ENCODE results near the gene PTPRN2.

- no peak for TF ChIP-seq CTCF (IDR thresholded peaks at IDR 0.05)
- TF ChIP-seq EP300 (IDR thresholded peaks at IDR 0.05): no peak
- no peak for TF ChIP-seq POLR2A (IDR thresholded peaks at IDR 0.05)
Observed at GRCh38 chr7:157818701-157819454, 768.7 kb downstream of the PTPRN2 start.
